Measurements from ENCODE around the gene CARNS1.
"Not testable (repeated sequence)": the region's sequence is repeated elsewhere in the genome, so short reads cannot be mapped to it uniquely, and the experiment has no call there.

CARNS1 gene

DNA sequence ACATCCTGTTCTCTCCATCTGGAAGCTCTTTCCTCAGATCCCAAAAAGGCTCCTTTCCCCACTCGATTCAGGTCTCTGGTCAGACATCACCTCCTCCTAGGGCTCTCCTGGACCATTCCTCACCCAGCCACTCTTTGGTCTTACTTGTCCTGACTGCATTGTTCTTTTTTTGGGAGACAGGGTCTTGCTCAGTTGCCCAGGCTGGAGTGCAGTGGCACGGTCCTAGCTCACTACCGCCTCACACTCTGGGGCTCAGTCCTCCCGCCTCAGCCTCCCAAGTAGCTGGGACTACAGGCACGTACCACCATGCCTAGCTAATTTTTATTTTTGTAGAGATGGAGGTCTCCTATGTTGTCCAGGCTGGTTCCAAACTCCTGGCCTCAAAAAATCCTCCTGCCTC is 30.0 kb downstream of the CARNS1 start:
- no peak for DNase-seq

DNA sequence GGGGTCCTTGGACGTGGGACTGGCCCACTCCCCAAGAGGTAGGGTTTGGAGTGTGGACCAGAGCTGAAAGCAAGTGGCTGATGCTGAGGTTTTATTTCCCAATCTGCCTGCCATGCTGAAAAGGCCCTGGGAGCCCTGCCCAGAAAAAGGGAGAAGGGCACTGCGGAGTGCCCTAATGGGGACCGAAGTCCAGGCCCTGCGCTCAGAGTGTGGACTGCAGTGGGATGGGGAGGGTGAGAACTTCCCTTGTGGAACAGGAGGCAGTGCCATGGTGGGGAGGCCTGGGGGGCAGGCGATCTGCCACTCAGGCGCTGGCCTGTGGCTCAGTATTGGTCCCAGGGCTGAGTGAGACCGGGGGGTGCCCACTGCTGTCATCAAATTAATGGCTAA is 32.7 kb downstream of the CARNS1 start:
- no peak for DNase-seq

GRCh38 chr11:67449116-67449844 is 33.8 kb downstream of the CARNS1 start:
- DNase-seq = no peak

- no peak for DNase-seq
Measured at GRCh38 chr11:67450796-67451657, 35.5 kb downstream of the CARNS1 start.

GRCh38 chr11:67451658-67451976 is 36.1 kb downstream of the CARNS1 start:
- no peak for DNase-seq

GRCh38 chr11:67452141-67452952 is 36.9 kb downstream of the CARNS1 start, which contains the start of gene GPR152:
TSS of gene GPR152 (minus strand) at chr11:67452729. CDS start at chr11:67452724, 5 bp downstream.
- DNase-seq = no peak

DNA sequence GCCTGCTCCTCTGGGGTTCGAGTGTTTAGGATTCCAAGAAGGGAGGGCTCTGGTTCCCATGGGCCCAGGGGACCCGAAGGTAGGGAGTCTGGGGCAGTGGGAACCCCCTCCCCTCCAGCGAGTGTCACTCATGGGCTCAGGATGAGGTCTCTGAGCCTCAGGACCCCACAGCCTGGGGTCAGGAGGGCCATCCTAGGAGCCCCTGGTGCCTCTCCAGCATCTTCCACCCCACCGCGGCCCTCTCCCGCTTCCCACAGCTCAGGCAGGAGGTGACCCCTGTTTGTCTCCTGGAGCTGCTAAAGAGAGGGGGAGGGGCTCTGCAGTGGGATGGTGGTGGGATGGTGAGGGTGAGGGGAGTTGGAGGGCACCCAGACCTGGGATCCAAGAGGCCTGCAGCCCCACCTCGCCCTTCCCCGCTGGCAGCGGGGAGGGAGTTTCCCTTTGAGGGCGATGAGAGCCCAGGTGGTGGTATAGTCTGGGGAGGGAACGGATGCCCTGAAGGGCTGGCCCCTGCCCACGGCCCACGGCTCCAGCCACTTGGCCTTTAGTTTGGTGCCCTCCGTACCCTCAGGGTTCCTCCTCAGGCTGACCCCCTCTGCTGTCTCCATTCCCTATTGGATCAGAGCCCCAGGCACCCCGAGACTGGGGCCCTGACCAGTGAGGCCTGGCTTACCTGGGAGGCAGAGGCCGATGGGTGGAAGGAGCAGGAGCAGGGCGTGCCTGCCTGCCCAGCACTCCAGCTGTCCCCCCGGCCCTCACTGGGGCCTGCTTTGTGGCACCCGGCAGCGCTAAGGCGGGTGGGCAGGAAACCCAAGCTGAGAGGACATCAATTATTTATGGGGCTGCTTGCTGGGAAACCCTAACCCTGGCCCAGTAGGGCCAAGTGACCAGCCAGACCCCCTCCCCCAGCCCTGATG is 38.6 kb downstream of the CARNS1 start:
- DNase-seq = no peak

- no peak for DNase-seq
Measured at GRCh38 chr11:67455054-67455453, 39.6 kb downstream of the CARNS1 start, which contains the start of gene CABP4. TSS of gene CABP4 (plus strand) at chr11:67455354. CDS start at chr11:67455424, 70 bp downstream.

- no peak for DNase-seq
Measured at GRCh38 chr11:67456068-67456705, 40.7 kb downstream of the CARNS1 start.

DNA sequence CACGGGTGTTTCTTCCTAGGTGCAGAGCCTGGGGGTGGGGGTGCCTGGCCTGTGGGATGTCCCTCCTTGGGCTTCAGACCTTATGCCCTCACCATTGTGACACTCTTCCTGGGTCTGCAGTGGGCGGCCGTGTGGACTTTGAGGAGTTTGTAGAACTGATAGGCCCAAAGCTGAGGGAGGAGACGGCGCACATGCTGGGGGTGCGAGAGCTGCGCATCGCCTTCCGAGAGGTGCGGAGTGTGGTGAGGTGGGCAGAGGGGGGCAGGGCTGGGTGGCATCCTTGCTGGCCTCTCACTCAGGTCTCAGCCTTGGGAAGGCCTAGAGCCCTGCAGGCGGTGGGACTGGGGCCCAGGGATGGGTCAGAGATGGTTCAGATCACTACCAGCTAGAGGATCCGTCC is 42.0 kb downstream of the CARNS1 start:
- DNase-seq = no peak

DNA sequence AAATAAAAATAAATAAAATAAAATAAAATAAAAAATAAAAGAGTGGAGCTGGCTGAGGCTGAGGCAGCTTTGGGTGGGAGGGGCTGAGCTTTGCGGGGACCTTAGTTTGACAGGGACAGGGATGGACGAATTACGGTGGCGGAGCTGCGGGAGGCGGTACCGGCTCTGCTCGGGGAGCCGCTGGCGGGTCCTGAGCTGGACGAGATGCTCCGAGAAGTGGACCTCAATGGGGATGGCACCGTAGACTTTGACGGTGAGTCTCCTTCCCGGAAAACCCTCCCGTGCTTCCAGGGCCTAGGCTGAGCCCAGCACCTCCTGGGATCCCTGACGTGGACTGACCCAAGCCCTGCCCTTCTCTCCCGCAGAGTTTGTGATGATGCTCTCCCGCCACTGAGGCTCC is 42.8 kb downstream of the CARNS1 start:
- no peak for DNase-seq

DNA sequence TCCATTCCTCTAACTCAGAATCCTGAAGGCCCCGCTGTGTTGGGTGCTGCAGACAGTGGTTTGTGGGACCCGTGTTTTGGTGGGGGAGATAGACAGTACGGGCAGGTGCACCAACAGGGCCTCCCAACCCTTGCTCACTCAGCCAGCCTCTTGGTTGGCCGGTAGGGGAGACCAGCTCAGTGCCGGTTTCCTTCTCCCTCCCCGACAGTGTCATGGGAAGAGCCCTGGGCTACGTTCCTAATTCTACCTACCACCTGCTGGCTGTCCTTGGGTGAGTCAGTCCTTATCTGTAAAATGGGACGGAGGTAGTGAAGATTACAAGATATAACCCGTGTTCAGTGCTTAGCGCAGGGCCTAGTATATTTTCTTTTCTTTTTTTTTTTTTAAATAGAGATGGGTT is 47.7 kb downstream of the CARNS1 start:
- no peak for DNase-seq

DNA sequence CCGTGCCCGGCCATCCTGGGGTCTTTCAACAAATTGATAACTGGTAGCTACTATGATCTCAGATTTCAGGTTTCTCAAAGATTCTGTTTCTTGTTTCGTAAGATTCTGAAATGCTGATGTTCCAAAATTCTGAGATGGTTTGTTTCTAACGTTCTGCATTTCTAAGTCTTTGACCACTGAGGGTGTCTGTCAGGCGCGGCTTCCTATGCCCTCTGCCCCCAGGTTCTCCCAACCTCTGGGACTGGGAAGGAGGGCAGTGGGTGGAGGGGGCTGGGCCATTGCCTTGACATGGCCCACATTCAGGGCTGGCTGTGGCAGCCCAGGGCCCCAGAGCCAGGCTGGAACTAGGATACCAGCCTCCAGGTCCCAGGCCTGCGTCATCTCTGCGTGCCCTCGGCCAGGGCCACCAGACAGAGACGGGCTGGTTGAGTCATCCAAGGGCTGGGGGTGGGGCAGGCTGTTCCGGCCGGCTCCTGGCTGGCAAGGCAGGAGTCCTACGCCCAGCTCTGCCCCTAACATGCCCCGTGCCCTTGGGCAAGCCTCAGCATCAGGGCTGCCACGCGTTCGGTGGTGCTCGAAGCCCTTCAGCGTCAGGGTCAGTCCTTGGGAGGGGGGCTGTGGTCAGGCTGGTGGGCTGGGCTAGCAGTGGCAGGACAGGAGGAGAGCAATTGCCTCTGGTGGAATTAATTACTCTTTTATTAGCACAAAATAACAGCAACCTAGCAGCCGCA is 48.4 kb downstream of the CARNS1 start:
- DNase-seq = no peak

DNA sequence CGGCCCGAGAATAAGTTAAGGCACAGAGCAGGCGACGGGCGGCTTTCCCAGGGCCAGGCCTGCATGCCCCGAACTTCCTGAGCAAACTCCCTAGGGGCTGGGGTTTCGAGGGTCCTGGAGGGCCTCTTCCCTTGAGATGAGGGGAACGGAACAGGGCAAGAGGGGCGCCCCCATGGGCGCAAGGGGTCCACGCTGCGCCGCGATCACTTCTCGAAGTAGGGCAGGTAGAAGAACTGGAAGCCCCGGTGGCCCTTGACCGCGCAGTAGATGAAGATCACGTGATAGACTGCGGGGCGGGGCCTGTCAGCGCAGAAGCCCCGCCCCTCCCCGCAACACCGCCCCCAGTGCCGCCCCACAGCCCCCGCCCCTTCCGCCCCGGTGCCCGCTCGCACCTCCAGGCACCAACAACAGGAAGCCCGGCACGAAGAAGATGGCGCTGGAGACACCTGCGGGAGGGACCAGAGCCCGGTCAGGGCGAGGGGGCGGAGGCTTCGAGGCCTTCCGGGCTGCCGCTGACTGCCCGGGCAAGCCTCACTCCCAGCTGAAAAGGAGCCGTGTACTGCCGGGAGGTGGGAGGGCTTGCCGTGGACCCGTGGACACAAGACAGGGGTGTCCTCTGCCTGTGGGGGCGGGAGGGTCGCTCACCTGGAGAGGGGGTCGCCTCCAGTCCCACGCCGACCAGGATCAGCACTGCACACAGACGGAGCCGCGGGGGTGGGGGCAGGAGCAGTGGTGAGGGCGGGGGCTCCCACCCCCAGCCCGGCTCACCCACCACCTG is 49.1 kb downstream of the CARNS1 start:
- DNase-seq = peak; percentile 86

DNA sequence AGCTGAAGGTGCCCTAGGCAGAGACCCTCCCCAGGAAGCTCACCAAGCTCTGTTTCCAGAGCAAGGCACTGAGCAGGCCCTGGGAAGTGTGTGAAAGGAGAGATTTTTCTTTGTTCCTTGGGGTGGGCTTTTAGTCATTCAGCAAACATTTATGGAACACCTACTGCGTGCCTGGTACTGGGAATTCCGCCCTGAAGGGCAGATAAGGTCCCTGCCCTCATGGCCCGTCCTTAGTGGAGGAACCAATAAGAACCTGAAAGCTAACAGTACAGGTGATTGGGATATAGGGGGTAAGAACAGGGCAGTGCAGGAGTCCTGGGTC is 49.7 kb downstream of the CARNS1 start:
- no peak for DNase-seq

DNA sequence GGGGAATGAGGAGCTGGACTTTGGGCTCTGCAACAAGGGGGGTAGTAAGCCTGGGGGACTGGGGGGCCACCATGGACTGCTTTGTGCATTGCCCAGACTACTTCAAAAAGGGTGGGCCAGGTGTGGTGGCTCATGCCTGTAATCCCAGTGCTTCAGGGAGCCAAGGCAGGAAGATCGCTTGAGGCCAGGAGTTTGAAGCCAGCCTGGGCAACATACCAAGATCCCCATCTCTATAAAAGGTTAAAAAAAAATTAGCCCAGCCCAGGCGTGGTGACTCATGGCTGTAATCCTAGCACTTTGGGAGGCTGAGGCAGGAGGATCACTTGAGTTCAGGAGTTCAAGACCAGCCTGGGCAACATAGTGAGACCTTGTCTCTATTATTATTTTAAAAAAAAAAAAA is 50.1 kb downstream of the CARNS1 start:
- DNase-seq = not testable (repeated sequence)

- DNase-seq = no peak
Measured at GRCh38 chr11:67466367-67466766, 50.9 kb downstream of the CARNS1 start.

DNA sequence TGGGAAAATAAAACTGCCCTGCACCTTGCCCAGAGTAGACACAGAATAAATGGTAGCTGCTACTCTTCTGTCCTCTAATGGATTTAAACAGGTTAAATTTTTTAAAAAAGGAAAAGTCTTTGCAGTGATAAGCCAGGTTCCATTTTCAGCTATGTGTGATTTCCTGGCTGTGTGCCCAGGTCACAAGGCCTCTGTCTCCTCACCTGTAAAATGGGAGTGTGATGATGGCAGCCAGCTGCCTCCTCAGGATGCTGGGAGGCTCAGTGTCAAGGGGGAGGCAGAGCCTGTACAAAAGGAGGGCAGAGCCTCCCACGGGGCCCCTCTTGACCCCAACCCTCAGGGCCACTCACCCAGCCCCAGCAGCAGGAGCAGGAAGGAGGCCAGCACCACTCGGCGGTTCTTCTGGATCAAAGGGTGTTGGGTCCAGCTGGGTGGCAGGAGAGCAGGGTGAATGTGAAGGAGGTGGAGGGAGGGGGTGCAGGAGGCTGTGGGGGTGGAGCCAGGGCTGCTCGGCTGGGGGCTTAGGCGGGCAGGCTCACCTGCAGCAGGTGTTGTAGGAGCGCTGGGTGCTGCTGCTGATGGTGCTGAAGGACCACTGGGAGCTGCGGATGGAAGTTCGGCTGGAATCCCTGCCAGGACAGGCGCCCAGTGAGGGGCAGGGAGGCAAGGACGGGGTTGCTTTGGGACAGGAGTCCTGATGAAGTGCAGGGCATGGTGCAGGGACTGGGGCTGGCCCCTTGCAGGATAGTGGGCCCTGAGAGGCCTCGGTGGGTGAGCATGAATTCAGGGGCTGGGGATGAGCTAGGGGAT is 51.7 kb downstream of the CARNS1 start:
- DNase-seq = no peak

DNA sequence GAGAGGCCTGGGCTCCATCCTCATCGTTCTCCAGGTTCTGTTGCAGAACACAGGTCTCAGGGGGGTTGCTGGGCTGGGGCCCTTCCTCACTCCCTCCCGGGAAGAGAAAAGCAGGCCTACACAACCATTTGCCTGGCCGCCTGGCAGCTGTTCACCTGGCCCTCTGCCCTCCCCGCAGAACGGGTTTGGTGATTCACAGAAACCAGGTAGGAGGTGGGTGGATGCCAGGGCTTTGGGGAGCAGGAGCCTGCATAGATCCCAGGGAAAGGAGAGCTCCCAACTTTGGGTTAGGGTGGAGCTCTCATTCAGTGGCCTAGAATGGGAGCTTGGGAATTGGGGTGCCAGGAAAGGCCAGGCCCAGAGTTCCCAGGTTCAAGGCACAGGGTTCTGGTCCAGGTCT is 52.6 kb downstream of the CARNS1 start:
- no peak for DNase-seq

- no peak for DNase-seq
Measured at GRCh38 chr11:67468456-67468758, 52.9 kb downstream of the CARNS1 start.

Measured in COR-L47 (cell line).